NCI-H774 (cell line): ENCODE data around the gene SMPD3.

Source experiments
- DNase-seq: peaks from one replicate; lab custom pipeline; 2025; lab: John Stamatoyannopoulos, UW

SMPD3 gene

GRCh38 chr16:68328860-68329390, 119.4 kb downstream of the SMPD3 start:
- no peak for DNase-seq

- DNase-seq, result peak; percentile 49
Observed at GRCh38 chr16:68328151-68328859, 120.0 kb downstream of the SMPD3 start.

- no peak for DNase-seq
Observed at GRCh38 chr16:68324780-68325357, 123.4 kb downstream of the SMPD3 start.

- no peak for DNase-seq
Observed at GRCh38 chr16:68324336-68324735, 124.0 kb downstream of the SMPD3 start.

- DNase-seq, result no peak
Observed at GRCh38 chr16:68319185-68319908, 129.0 kb downstream of the SMPD3 start.

GRCh38 chr16:68313116-68313515, 135.2 kb downstream of the SMPD3 start:
- DNase-seq, result no peak

GRCh38 chr16:68310774-68311511, 137.4 kb downstream of the SMPD3 start, which contains the start of the genes PRMT7 and SLC7A6OS:
TSS of gene PRMT7 (plus strand) at chr16:68311019. CDS start at chr16:68315980, 4,961 bp downstream.
TSS of gene SLC7A6OS (minus strand) at chr16:68310946. CDS start at chr16:68310926, 20 bp downstream.
- peak; percentile 55 for DNase-seq

- no peak for DNase-seq
Observed at GRCh38 chr16:68310437-68310773, 137.9 kb downstream of the SMPD3 start.

- no peak for DNase-seq
Observed at GRCh38 chr16:68309799-68310198, 138.5 kb downstream of the SMPD3 start.
